SU-DHL-6 (cell line): ENCODE measurements around the gene TUFT1.

Experiments
- H2AFZ ChIP-seq: fragments of 200-600 bp; sonication (generic); 2 replicates; pipeline ENCODE4 v1.6.1; 2014; ENCODE audit warnings: low read depth, mild to moderate bottlenecking, moderate library complexity, mixed read lengths, antibody characterized with exemption, low read length; ENCODE audit not compliant: severe bottlenecking
- H3F3A ChIP-seq: fragments of 200-600 bp; shearing (Covaris generic); 2 replicates; pipeline ENCODE4 v1.6.0; 2016; ENCODE audit warnings: antibody characterized with exemption, mild to moderate bottlenecking; ENCODE audit not compliant: insufficient read depth
- H3K27ac ChIP-seq: fragments of 200-600 bp; sonication (generic); 2 replicates; pipeline ENCODE4 v1.5.1; 2016; ENCODE audit warnings: low read depth, mild to moderate bottlenecking, low read length, moderate library complexity, mixed read lengths
- H3K27me3 ChIP-seq: fragments of 200-600 bp; sonication (generic), shearing (Covaris generic); 2 replicates; pipeline ENCODE4 v1.6.0; 2014; ENCODE audit warnings: mild to moderate bottlenecking, low read length
- H3K36me3 ChIP-seq: fragments of 200-600 bp; sonication (generic); 2 replicates; pipeline ENCODE4 v1.6.1; 2014; ENCODE audit warnings: mild to moderate bottlenecking, low read length, mixed read lengths
- H3K4me2 ChIP-seq: fragments of 300-600, 200-600 bp; shearing (Covaris generic), sonication (generic); 2 replicates; pipeline ENCODE4 v1.6.0; 2014; ENCODE audit warnings: low read length, low read depth, mild to moderate bottlenecking; ENCODE audit not compliant: poor library complexity, severe bottlenecking
- H3K4me3 ChIP-seq: fragments of 200-600 bp; sonication (generic); 2 replicates; pipeline ENCODE4 v1.5.1; 2014; ENCODE audit warnings: antibody characterized with exemption, low read length, mild to moderate bottlenecking, mixed read lengths; ENCODE audit not compliant: insufficient read depth, poor library complexity, severe bottlenecking
- H3K79me2 ChIP-seq: fragments of 200-600 bp; sonication (generic); 2 replicates; pipeline ENCODE4 v1.6.1; 2014; ENCODE audit warnings: mild to moderate bottlenecking, low read length, moderate library complexity; ENCODE audit not compliant: insufficient read depth
- H3K9ac ChIP-seq: fragments of 200-600 bp; sonication (generic); 2 replicates; pipeline ENCODE4 v1.7.0; 2014; ENCODE audit warnings: mild to moderate bottlenecking, low read length
- H3K9me2 ChIP-seq: fragments of 200-600 bp; sonication (generic); replicated peaks from 2 replicates; pipeline ENCODE4 v1.6.1; 2014; ENCODE audit warnings: low read length; ENCODE audit not compliant: insufficient read depth
- H3K9me3 ChIP-seq: fragments of 200-600 bp; sonication (generic); 2 replicates; pipeline ENCODE4 v1.6.1; 2014; ENCODE audit warnings: low read length, mixed read lengths; ENCODE audit not compliant: insufficient read depth
- H4K20me1 ChIP-seq: fragments of 200-600 bp; sonication (generic); 2 replicates; pipeline ENCODE4 v1.6.1; 2014; ENCODE audit warnings: low read depth, mild to moderate bottlenecking, antibody characterized with exemption, low read length, moderate library complexity, mixed read lengths
- EZH2phosphoT487 ChIP-seq: fragments of 200-600 bp; sonication (generic), shearing (Covaris generic); conservative IDR thresholded peaks from 2 replicates; pipeline ENCODE4 v1.6.1; 2018; ENCODE audit warnings: mild to moderate bottlenecking, antibody characterized with exemption, low read length, moderate library complexity, mixed read lengths
- TF ChIP-seq, protein P1 (sequence below): fragments of 200-600 bp; sonication (generic); IDR thresholded peaks from one replicate; pipeline ENCODE4 v1.5.1; 2017; ENCODE audit warnings: antibody characterized with exemption, mild to moderate bottlenecking, low read length, moderate library complexity; ENCODE audit not compliant: insufficient read depth, poor library complexity, severe bottlenecking

TUFT1 gene

GRCh38 chr1:151577173-151577572 lies 37.1 kb downstream of the TUFT1 start:
- Histone ChIP-seq H4K20me1 (no peaks in the 10 kb centered on the region), H3K4me3 (no peak overlapping the region), H3K9me2 (no peaks in the 10 kb centered on the region), H3K4me2 (no peak overlapping the region), H3K27me3 (no peaks in the 10 kb centered on the region), H2AFZ (no peak overlapping the region), H3F3A (no peaks in the 10 kb centered on the region), H3K27ac (no peak overlapping the region), H3K36me3 (no peaks in the 10 kb centered on the region), H3K9me3 (no peaks in the 10 kb centered on the region), H3K79me2 (no peaks in the 10 kb centered on the region), H3K9ac (no peak overlapping the region)
- TF ChIP-seq, protein P1, sequence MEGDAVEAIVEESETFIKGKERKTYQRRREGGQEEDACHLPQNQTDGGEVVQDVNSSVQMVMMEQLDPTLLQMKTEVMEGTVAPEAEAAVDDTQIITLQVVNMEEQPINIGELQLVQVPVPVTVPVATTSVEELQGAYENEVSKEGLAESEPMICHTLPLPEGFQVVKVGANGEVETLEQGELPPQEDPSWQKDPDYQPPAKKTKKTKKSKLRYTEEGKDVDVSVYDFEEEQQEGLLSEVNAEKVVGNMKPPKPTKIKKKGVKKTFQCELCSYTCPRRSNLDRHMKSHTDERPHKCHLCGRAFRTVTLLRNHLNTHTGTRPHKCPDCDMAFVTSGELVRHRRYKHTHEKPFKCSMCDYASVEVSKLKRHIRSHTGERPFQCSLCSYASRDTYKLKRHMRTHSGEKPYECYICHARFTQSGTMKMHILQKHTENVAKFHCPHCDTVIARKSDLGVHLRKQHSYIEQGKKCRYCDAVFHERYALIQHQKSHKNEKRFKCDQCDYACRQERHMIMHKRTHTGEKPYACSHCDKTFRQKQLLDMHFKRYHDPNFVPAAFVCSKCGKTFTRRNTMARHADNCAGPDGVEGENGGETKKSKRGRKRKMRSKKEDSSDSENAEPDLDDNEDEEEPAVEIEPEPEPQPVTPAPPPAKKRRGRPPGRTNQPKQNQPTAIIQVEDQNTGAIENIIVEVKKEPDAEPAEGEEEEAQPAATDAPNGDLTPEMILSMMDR = no peak
- no peak for TF ChIP-seq EZH2phosphoT487

DNA sequence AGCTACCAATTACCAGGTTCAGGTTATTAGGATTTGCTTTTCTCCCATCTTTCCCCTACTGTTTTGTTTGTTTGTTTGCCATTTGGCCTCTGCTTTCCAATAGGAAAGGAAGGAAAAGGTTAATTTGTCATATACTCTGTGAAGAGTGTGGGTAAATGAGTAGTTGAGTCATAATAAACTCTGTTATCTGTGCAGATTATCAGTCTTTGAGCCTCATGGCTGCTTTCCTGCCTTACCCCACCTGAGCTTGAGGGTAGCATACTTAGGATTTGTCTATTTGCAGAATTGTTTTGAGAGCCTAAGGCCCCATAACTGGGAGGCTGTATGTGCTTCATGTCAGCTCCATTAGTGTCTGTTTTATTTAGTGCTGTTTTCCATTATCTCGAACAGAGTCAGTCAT lies 38.8 kb downstream of the TUFT1 start:
- Histone ChIP-seq H3K9me3 (no peaks in the 10 kb centered on the region), H3K36me3 (no peaks in the 10 kb centered on the region), H3F3A (no peaks in the 10 kb centered on the region), H3K9ac (no peak overlapping the region), H3K4me2 (no peak overlapping the region), H4K20me1 (no peaks in the 10 kb centered on the region), H3K27me3 (no peaks in the 10 kb centered on the region), H3K27ac (no peak overlapping the region), H3K79me2 (no peaks in the 10 kb centered on the region), H3K9me2 (no peaks in the 10 kb centered on the region), H2AFZ (no peak overlapping the region), H3K4me3 (no peak overlapping the region)
- TF ChIP-seq, protein P1 = no peak
- TF ChIP-seq EZH2phosphoT487 = no peak

DNA sequence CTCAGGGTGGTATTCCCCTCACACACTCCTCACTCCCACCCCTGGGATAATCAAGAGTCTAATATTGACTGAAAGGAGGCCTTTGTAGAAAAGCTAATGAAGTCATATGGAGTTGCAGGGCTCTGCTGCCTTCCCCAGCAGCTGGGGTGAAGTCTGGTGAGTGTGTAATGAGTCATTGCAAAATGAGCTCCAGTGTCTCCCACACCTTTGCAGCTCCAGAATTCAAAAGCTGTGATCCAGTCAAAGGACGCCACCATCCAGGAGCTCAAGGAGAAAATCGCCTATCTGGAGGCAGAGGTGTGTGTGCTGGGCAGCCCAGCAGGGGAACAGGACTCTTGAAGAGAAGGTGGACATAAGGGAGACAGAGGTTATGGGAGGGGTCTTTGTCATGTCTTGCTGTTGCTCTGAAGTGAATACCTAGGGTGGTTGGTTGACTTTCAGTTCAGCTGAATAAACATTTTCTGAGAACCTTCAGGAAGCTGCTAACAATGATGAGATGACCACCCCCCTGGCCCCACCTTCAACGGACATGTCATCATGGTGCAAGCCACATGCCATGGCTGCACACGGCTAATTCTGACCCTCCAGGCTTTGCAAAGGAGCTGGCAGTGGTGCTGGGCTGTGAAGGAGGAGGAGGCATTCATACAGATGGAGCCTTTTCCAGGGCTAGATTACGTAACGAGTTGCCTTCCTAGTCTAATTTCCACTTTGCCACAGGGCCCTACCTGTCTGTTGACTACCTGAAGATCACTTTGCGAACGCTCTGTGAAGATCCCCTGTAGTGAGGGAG lies 39.5 kb downstream of the TUFT1 start:
- Histone ChIP-seq H3F3A (no peaks in the 10 kb centered on the region), H3K27me3 (no peaks in the 10 kb centered on the region), H3K79me2 (no peaks in the 10 kb centered on the region), H3K9me3 (no peaks in the 10 kb centered on the region), H3K4me3 (no peak overlapping the region), H3K36me3 (no peaks in the 10 kb centered on the region), H3K4me2 (no peak overlapping the region), H3K9ac (no peak overlapping the region), H4K20me1 (no peaks in the 10 kb centered on the region), H3K27ac (no peak overlapping the region), H3K9me2 (no peaks in the 10 kb centered on the region), H2AFZ (no peak overlapping the region)
- TF ChIP-seq, protein P1 = no peak
- TF ChIP-seq EZH2phosphoT487 = no peak
